AG08395 (cell line): ENCODE measurements around the gene LRRC46.
A peak's percentile ranks its signal among the peaks of the same experiment; 100 is the strongest.

ENCODE experiments used
- DNase-seq: peaks from one replicate; pipeline ENCODE4 v3.0.0; 2012; ENCODE audit warnings: mixed read lengths, low spot score

The LRRC46 gene

GRCh38 chr17:47878203-47879027 lies 46.9 kb downstream of the LRRC46 start:
- DNase-seq = no peak

GRCh38 chr17:47879028-47879585 lies 47.6 kb downstream of the LRRC46 start:
- peak; percentile 57 for DNase-seq

GRCh38 chr17:47879776-47880454 lies 48.4 kb downstream of the LRRC46 start:
- no peak for DNase-seq

GRCh38 chr17:47882247-47882646 lies 50.8 kb downstream of the LRRC46 start:
- peak; percentile 73 for DNase-seq

- DNase-seq = no peak
Observed at GRCh38 chr17:47882695-47883588, 51.5 kb downstream of the LRRC46 start.

- no peak for DNase-seq
Observed at GRCh38 chr17:47883589-47884426, 52.3 kb downstream of the LRRC46 start.

- no peak for DNase-seq
Observed at GRCh38 chr17:47884427-47884740, 52.9 kb downstream of the LRRC46 start.

GRCh38 chr17:47884905-47885730 lies 53.6 kb downstream of the LRRC46 start:
- no peak for DNase-seq
